Measurements from ENCODE around the gene GPRASP2.

Gene GPRASP2

DNA sequence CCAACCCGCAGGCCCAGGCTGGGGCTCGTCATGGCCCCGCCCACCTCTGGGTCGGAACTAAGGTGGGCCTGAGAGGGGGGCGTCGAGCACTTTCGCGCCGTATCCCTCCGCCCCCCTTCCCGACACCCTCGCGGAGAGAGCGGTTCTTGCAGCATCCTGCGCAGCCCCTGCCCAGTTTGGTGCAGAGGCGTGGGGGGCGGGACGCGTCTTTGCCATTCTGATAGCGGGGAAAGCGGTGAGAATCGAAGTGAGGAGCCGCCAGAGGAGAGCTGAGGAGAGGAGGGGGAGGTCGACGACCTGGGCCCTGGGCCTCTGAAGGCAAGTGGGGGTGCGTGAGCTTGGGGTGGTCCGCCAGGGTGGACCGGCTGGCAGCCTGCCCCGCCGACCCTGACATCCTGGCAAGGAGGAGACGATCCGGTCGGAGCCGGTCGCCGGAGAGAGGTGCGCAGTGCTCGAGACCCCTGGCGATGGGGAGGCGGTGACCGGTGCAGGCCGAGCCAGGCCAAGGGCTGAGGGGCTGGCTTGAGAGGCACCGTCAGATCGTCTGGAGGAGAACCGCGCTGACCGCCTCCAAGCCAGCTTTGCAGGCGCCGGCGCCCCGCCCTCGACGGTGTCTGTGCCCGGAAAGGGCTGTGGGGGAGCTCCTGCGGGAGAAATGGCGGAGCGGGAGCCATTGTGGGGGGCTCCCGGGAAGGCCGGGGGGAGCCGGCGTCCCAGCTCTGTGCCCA, 33.8 kb downstream of the GPRASP2 start:
- no peak for DNase-seq

DNA sequence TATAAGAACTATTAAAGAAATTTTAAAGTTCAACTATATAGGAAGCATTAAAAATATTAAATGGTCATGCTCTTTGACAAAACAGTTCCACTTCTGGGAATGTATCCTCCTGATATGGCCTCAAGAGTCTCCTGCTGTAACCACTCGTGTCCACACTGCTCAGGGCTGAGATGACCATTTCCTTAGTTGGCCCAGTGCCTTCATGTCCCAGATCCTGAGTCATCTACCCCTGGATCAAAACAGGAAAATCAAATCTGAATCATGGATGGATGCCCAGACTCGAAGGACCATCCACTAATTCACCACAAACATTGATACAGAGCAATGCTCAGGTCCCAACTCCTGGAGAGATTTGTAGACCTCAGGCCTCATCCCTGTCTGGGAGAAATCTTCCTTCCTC, 53.0 kb downstream of the GPRASP2 start:
- DNase-seq = no peak

DNA sequence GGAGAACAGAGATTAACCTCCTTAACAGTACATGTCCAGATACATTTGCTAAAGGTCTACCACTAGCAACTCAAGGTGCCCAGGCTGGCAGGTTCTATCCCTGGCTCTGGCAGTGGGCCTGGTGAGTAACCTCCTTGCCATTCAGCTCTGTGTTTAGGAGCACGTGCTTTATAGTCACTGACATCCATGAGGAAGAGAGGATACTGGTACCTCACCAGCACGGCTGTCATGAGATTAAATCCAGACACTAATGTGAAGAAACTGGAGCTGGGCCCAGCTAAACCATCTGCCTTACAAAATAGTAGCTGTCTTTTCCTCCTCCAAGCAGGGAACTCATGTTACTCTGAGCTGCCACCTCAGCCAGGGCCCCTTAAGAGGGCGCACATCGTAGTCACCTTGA, 53.6 kb downstream of the GPRASP2 start:
- DNase-seq = no peak

DNA sequence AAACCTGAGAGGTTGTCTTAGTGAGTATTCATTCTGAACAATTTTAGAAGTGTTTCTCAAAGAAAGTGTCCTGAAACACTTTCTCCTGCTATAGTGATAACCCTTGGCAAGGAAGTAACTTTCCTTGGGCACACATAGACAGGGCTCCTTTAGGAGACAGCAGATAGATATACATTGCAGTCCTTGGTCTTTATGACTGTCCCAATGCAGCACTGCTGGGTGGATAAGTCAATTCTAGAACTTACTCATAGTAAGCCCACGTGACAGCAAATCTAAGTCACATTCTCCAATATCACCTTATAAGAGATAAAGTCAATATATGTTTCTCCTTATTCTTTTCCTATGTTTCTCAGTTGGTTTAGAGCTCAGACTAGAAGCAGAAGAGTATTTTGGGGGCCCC, 55.0 kb downstream of the GPRASP2 start:
- DNase-seq = no peak
